ENCODE measurements around the gene WNT11.

DNA sequence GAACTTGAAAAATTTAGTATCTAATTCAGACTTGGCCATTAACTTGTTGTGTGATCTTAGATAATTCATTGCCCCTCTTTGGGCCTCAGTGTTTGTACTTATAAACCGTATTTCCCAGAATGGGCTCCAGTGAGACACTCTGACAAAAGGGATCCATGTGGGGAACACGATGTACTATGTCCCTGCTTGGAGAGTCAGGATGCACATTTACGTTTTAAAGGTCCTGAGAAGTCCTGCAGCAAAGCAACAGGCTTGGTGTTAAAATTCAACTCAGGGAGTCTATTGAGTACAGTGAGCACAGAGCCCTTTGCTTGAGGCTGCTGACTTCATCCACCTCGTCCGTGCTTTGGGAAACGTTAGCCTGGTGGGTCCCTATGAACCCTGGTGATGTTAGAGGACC lies 9.0 kb downstream of the WNT11 start:
- TF ChIP-seq, protein P1, sequence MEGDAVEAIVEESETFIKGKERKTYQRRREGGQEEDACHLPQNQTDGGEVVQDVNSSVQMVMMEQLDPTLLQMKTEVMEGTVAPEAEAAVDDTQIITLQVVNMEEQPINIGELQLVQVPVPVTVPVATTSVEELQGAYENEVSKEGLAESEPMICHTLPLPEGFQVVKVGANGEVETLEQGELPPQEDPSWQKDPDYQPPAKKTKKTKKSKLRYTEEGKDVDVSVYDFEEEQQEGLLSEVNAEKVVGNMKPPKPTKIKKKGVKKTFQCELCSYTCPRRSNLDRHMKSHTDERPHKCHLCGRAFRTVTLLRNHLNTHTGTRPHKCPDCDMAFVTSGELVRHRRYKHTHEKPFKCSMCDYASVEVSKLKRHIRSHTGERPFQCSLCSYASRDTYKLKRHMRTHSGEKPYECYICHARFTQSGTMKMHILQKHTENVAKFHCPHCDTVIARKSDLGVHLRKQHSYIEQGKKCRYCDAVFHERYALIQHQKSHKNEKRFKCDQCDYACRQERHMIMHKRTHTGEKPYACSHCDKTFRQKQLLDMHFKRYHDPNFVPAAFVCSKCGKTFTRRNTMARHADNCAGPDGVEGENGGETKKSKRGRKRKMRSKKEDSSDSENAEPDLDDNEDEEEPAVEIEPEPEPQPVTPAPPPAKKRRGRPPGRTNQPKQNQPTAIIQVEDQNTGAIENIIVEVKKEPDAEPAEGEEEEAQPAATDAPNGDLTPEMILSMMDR (IDR thresholded peaks at IDR 0.05), result no peak
- TF ChIP-seq POLR2A (IDR thresholded peaks at IDR 0.05) (no peak), POLR2AphosphoS5 (IDR thresholded peaks at IDR 0.05; ENCODE audit: insufficient read depth in 1 of 2, low read depth in 1 of 2) (no peak)
